ENCODE data around the gene TGFBI.

- TF ChIP-seq EZH2 (IDR thresholded peaks at IDR 0.05; ENCODE audit: low read length, missing control alignments) (no peak), CTCF (conservative IDR thresholded peaks at IDR 0.05 in 1 of 2, IDR thresholded peaks at IDR 0.05 in 1 of 2; ENCODE audit: low read depth in 1 of 2, low read length in 2 of 2) (no peak)
Observed at GRCh38 chr5:136103118-136103517, 74.3 kb downstream of the TGFBI start.

All from fibroblast of lung (primary cell).